HepG2 (cell line): ENCODE data around the gene KRTDAP.

Experiments used
- POLR2AphosphoS5 ChIP-seq: IDR thresholded peaks from 2 replicates; pipeline ENCODE4 v1.6.1; 2012; ENCODE audit warnings: low read depth, low read length
- RBFOX2 ChIP-seq: fragments of 200-400 bp; formaldehyde crosslinking; IDR thresholded peaks from 2 replicates; pipeline ENCODE4 v1.6.1; 2017; ENCODE audit warnings: low read depth, mild to moderate bottlenecking, low read length
- U2AF1 ChIP-seq: fragments of 200-400 bp; formaldehyde crosslinking; optimal IDR thresholded peaks from 2 replicates; pipeline ENCODE3; 2017; ENCODE audit warnings: mild to moderate bottlenecking, low read depth, low read length
- ZNF224 ChIP-seq: sonication (generic); formaldehyde crosslinking; IDR thresholded peaks from 2 replicates; pipeline ENCODE4 v1.5.0; 2020; ENCODE audit warnings: mild to moderate bottlenecking, missing genetic modification reagents
- ZNF256 ChIP-seq: sonication (generic); formaldehyde crosslinking; conservative IDR thresholded peaks from 2 replicates; pipeline ENCODE4 v1.4.0; 2020; ENCODE audit warnings: missing genetic modification reagents
- ZNF660 ChIP-seq: sonication (generic); formaldehyde crosslinking; IDR thresholded peaks from 2 replicates; pipeline ENCODE4 v1.5.1; 2020; ENCODE audit warnings: mild to moderate bottlenecking, low read depth, missing genetic modification reagents, borderline replicate concordance
- TF ChIP-seq, protein P1 (sequence below): sonication (generic); formaldehyde crosslinking; IDR thresholded peaks from 2 replicates; pipeline ENCODE4 v1.5.0; 2020; ENCODE audit warnings: mild to moderate bottlenecking, missing genetic modification reagents, moderate library complexity

GRCh38 chr19:35506011-35506410, 15.7 kb upstream of the KRTDAP start:
- no peak for TF ChIP-seq POLR2AphosphoS5
- no peak for TF ChIP-seq ZNF660 (CRISPR knock-in tag)
- no peak for TF ChIP-seq ZNF256 (CRISPR knock-in tag)
- TF ChIP-seq RBFOX2 = no peak
- TF ChIP-seq U2AF1 = no peak
- TF ChIP-seq, protein P1, sequence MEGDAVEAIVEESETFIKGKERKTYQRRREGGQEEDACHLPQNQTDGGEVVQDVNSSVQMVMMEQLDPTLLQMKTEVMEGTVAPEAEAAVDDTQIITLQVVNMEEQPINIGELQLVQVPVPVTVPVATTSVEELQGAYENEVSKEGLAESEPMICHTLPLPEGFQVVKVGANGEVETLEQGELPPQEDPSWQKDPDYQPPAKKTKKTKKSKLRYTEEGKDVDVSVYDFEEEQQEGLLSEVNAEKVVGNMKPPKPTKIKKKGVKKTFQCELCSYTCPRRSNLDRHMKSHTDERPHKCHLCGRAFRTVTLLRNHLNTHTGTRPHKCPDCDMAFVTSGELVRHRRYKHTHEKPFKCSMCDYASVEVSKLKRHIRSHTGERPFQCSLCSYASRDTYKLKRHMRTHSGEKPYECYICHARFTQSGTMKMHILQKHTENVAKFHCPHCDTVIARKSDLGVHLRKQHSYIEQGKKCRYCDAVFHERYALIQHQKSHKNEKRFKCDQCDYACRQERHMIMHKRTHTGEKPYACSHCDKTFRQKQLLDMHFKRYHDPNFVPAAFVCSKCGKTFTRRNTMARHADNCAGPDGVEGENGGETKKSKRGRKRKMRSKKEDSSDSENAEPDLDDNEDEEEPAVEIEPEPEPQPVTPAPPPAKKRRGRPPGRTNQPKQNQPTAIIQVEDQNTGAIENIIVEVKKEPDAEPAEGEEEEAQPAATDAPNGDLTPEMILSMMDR (CRISPR knock-in tag) = no peak
- TF ChIP-seq ZNF224 (CRISPR knock-in tag) = no peak
